Erythroblast (primary cell): ENCODE data around the gene DLX6.

Experiments
- GATA1 ChIP-seq: IDR thresholded peaks from 2 replicates; pipeline ENCODE4 v1.6.1; 2011; ENCODE audit warnings: low read depth, mild to moderate bottlenecking, control low read depth, low read length, moderate library complexity
- POLR2A ChIP-seq: IDR thresholded peaks from 2 replicates; pipeline ENCODE4 v1.6.1; 2011; ENCODE audit warnings: mild to moderate bottlenecking, low read length

DNA sequence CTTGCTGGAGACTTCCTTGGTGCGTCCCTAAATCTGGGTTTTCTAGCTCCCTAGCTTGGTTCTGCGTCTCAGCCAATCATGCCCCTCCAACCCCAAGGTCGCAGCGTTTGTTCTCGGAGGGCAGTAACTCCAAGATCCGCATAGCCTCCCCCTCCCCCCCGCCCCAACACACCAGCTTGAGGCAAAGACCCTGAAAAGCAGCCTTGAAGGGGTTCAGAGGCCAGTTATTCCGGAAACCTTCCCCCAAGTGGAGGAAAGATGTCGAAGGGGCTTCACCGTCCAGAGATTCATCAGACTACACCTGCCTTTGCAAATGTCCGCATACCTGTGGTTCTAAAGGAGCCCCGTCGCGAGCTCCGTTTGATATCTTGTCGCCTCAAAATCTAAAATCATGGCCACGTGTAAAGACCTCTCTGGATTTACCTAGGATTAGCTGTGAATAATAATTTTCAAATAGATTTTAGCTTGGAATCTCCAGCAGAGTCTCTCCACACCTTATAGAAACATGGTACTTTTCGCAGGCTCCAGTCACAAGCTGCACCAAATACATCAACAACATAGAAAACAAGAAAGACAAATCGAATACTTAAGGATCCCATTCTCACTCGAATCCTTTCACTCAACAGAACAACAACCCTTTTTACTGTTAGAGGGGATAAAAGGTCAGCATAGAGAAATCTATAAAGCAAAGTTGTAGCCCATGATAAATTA lies 7.9 kb downstream of the DLX6 start:
- TF ChIP-seq POLR2A (no peak), GATA1 (no peak)
